Endothelial cell (in vitro differentiated cells): ENCODE measurements around the gene MMP7. TPM values are rescaled to one million over a fixed set of nuclear protein-coding genes. Genes with fewer than 3 reads are reported as not detected.
"Not testable (repeated sequence)": the region's sequence is repeated elsewhere in the genome, so short reads cannot be mapped to it uniquely, and the experiment has no call there.

Experiments used
- DNase-seq: peaks from one replicate; pipeline ENCODE4 v3.0.0; 2021; ENCODE audit warnings: low spot score
- H3K27ac Mint-ChIP-seq: one replicate; pipeline ENCODE4 v1.8.0; 2021; ENCODE audit warnings: mixed read lengths, inconsistent platforms; ENCODE audit not compliant: unreplicated experiment
- H3K27me3 Mint-ChIP-seq: one replicate; pipeline ENCODE4 v1.8.0; 2021; ENCODE audit warnings: mild to moderate bottlenecking, moderate library complexity, mixed read lengths, inconsistent platforms; ENCODE audit not compliant: unreplicated experiment
- H3K36me3 Mint-ChIP-seq: one replicate; pipeline ENCODE4 v1.8.0; 2021; ENCODE audit warnings: mild to moderate bottlenecking, low read depth, mixed read lengths, inconsistent platforms; ENCODE audit not compliant: unreplicated experiment
- H3K4me1 Mint-ChIP-seq: one replicate; pipeline ENCODE4 v1.8.0; 2021; ENCODE audit warnings: mild to moderate bottlenecking, mixed read lengths, inconsistent platforms; ENCODE audit not compliant: unreplicated experiment
- H3K4me3 Mint-ChIP-seq: one replicate; pipeline ENCODE4 v1.8.0; 2021; ENCODE audit warnings: mild to moderate bottlenecking, mixed read lengths, inconsistent platforms; ENCODE audit not compliant: unreplicated experiment
- H3K9me3 Mint-ChIP-seq: one replicate; pipeline ENCODE4 v1.8.0; 2021; ENCODE audit warnings: mixed read lengths, inconsistent platforms; ENCODE audit not compliant: unreplicated experiment
- CTCF ChIP-seq: fragments of 200-600 bp; sonication (generic); IDR thresholded peaks from one replicate; pipeline ENCODE4 v1.5.0; 2021; ENCODE audit warnings: antibody characterized with exemption; ENCODE audit not compliant: unreplicated experiment
- total RNA-seq: library from RNA; stranded (reverse); fragmentation: NEBNext Ultra II Directional; extraction: Animal tissue kit (Norgen Biotek cat#: 25700); gene quantifications from one replicate; pipeline ENCODE4 v1.2.1, GENCODE V29; 2021; ENCODE audit not compliant: unreplicated experiment

Gene MMP7
- total RNA-seq, 1 donor from 2014 or later: not detected

- DNase-seq: no peak
Observed at GRCh38 chr11:102518296-102519094, 12.1 kb downstream of the MMP7 start.

GRCh38 chr11:102517670-102518069 is 12.9 kb downstream of the MMP7 start:
- H3K4me3 Mint-ChIP-seq: no peak overlapping the region
- no peaks in the 10 kb centered on the region for H3K4me1 Mint-ChIP-seq
- H3K9me3 Mint-ChIP-seq: no peaks in the 10 kb centered on the region
- peaks cover 3% of the 10 kb centered on the region for H3K27me3 Mint-ChIP-seq
- TF ChIP-seq CTCF: no peak
- DNase-seq: no peak
- no peaks in the 10 kb centered on the region for H3K36me3 Mint-ChIP-seq
- no peak overlapping the region for H3K27ac Mint-ChIP-seq

More at GRCh38 chr11:102518296-102519094, 12.1 kb downstream of the MMP7 start:
- H3K9me3 Mint-ChIP-seq: no peaks in the 10 kb centered on the region
- peaks cover 3% of the 10 kb centered on the region for H3K27me3 Mint-ChIP-seq
- no peak overlapping the region for H3K4me3 Mint-ChIP-seq
- TF ChIP-seq CTCF: no peak
- no peaks in the 10 kb centered on the region for H3K36me3 Mint-ChIP-seq
- no peaks in the 10 kb centered on the region for H3K4me1 Mint-ChIP-seq
- H3K27ac Mint-ChIP-seq: no peak overlapping the region

- Mint-ChIP-seq H3K4me1 (no peaks in the 10 kb centered on the region), H3K27me3 (peaks cover 4% of the 10 kb centered on the region), H3K27ac (no peak overlapping the region), H3K4me3 (no peak overlapping the region), H3K36me3 (no peaks in the 10 kb centered on the region), H3K9me3 (no peaks in the 10 kb centered on the region)
- TF ChIP-seq CTCF: no peak
- DNase-seq: no peak
Observed at GRCh38 chr11:102516179-102516578, 14.4 kb downstream of the MMP7 start.

- H3K27ac Mint-ChIP-seq: no peak overlapping the region
- no peak for TF ChIP-seq CTCF
- H3K4me1 Mint-ChIP-seq: no peaks in the 10 kb centered on the region
- H3K27me3 Mint-ChIP-seq: peaks cover 1% of the 10 kb centered on the region
- no peaks in the 10 kb centered on the region for H3K9me3 Mint-ChIP-seq
- no peak overlapping the region for H3K4me3 Mint-ChIP-seq
- H3K36me3 Mint-ChIP-seq: no peaks in the 10 kb centered on the region
- DNase-seq: no peak
Observed at GRCh38 chr11:102513869-102514268, 16.7 kb downstream of the MMP7 start.

- DNase-seq: no peak
- no peaks in the 10 kb centered on the region for H3K36me3 Mint-ChIP-seq
- no peak overlapping the region for H3K27ac Mint-ChIP-seq
- no peak overlapping the region for H3K4me3 Mint-ChIP-seq
- H3K4me1 Mint-ChIP-seq: no peaks in the 10 kb centered on the region
- H3K9me3 Mint-ChIP-seq: no peaks in the 10 kb centered on the region
- no peak for TF ChIP-seq CTCF
- peaks cover 1% of the 10 kb centered on the region for H3K27me3 Mint-ChIP-seq
Observed at GRCh38 chr11:102510439-102511135, 20.0 kb downstream of the MMP7 start.

- not testable (repeated sequence) for H3K4me3 Mint-ChIP-seq, H3K36me3 Mint-ChIP-seq, H3K27me3 Mint-ChIP-seq, H3K9me3 Mint-ChIP-seq, DNase-seq, H3K27ac Mint-ChIP-seq, H3K4me1 Mint-ChIP-seq
Observed at GRCh38 chr11:102502831-102503230, 27.7 kb downstream of the MMP7 start.
